ENCODE measurements around the gene ORAI1.

ORAI1 gene

DNA sequence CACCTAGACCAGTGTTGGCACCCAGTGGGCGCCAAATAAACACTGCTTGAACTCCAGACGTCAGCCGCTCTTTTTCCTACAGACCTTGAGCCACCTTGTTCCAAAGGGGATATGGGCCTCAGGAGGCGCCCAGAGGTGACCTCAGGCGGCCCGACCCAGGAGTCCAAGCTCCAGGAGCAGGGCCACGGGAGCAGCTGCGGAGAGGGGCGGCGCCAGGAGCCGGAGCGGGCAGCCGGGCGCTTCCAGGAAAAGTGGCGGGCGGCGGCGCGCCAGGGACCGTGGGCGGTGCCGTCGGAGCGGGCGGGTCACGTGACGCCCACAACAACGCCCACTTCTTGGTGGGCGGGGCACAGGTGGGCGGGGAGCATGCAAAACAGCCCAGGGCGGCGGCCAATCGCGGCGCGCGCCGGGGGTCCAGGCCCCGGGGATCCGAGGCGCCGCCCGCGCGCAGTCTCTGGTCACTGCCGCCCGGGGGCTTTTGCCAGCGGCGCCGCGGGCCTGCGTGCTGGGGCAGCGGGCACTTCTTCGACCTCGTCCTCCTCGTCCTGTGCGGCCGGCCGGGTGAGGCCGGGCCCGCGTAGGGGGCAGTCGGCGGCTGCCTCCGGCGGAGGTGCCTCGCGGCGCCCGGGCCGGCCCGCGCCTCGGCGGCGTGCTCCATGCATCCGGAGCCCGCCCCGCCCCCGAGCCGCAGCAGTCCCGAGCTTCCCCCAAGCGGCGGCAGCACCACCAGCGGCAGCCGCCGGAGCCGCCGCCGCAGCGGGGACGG lies at the start of gene ORAI1:
Gene ORAI1 (plus strand): TSS at position 444 of the 766 bp plus-strand sequence.
- peak; percentile 58 for DNase-seq (ENCODE audit: extremely low read depth, low read depth)
- H3K4me3 ChIP-seq (replicated peaks; ENCODE audit: low read depth, low read length), result peak within 1 kb of the TSS; percentile 78
- TF ChIP-seq CTCF (IDR thresholded peaks at IDR 0.05; ENCODE audit: low read depth, low read length, missing control alignments), result no peak

- TF ChIP-seq CTCF (IDR thresholded peaks at IDR 0.05; ENCODE audit: low read depth, low read length, missing control alignments), result no peak
These were observed 49.4 kb upstream of the ORAI1 start for GRCh38 chr12:121576851-121577391.

DNA sequence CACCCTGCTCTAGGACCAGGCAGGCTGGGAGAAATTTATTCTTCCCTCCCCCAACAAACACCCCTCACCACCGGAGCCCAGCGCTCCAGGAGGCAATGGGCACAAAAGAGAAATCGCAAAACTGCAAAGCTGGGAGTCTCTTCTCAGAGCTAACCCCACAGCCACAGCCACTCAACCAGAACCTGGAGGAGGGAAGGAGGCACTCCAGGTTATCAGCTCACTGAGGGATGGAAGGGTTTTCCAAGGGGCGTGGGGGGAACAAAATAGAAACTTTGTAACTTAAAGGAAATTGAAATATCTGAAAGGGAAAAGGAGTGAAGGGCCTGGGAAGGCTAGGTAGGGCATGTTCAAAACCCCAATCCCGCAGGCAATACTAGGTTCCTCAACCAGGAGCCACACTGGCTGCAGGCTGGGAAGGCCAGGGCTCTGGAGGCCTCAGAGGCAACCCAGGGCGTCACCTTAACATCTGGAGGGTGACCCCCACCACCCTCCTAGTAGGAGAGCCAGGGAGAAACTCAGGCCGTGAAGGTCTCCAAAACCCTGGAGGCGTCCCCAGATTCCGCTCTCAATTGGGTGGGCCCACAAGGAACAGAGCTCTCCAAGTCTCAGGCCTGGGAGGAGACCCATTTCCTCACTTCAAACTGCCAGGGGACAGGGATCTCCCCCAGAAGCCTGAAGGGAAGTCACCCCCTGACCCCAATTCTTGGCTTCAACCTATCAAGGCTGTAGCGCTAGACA lies 48.7 kb upstream of the ORAI1 start:
- H3K4me3 ChIP-seq (replicated peaks; ENCODE audit: low read depth, low read length), result peak overlapping the region; percentile 45
- no peak for TF ChIP-seq CTCF (IDR thresholded peaks at IDR 0.05; ENCODE audit: low read depth, low read length, missing control alignments)
- DNase-seq (ENCODE audit: extremely low read depth, low read depth), result no peak

More at GRCh38 chr12:121576851-121577391, 49.4 kb upstream of the ORAI1 start:
- H3K4me3 ChIP-seq (replicated peaks; ENCODE audit: low read depth, low read length), result peak overlapping the region; percentile 45
- DNase-seq (ENCODE audit: extremely low read depth, low read depth), result peak; percentile 69

DNA sequence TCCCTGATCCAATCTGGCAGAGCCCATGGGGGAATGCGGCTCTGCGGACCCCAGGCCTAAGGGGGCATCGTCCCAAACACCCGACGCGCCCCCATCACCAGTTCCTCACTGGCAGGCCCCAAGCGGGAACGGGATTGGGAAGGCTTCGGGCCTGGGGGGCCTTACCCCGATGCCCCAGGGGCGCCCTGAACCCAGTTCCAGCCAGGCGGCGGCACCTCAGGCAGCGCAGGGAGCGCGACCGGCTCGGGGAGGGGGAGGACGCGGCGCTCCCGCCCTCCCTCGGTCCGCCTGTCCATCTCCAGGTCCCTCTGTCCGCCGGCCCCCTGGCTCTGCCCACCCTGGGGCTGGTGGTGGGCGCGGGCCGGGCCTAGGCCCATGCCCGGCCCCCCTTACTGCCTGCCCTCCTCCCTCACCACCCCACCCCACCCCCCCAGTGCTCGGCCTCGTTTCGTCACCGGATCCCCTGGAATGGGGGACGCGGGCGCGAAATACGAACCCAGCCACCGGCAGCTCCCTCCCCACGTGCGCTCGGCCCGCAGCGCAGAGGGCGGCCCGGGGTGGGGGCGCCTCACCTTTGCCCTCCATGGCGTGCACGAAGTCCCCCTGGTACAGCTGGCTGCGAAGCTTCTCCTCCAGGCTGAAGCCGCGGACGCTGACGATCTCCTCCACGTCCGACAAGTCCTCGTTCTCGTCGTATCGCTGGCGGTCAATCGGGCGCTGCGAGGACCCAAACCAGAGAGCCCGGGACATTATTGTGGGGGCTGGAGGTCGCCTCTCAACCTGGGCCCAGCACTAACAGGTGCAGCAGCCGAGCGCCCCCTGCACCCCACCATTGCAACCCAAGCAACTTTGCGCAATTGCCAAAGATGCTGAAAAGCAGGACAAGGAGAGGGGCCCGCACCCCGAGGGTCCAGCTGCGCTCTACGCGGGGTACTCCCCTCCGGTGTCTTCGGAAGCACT lies 47.8 kb upstream of the ORAI1 start:
- TF ChIP-seq CTCF (IDR thresholded peaks at IDR 0.05; ENCODE audit: low read depth, low read length, missing control alignments), result no peak
- H3K4me3 ChIP-seq (replicated peaks; ENCODE audit: low read depth, low read length), result peak overlapping the region; percentile 45
- DNase-seq (ENCODE audit: extremely low read depth, low read depth), result no peak

DNA sequence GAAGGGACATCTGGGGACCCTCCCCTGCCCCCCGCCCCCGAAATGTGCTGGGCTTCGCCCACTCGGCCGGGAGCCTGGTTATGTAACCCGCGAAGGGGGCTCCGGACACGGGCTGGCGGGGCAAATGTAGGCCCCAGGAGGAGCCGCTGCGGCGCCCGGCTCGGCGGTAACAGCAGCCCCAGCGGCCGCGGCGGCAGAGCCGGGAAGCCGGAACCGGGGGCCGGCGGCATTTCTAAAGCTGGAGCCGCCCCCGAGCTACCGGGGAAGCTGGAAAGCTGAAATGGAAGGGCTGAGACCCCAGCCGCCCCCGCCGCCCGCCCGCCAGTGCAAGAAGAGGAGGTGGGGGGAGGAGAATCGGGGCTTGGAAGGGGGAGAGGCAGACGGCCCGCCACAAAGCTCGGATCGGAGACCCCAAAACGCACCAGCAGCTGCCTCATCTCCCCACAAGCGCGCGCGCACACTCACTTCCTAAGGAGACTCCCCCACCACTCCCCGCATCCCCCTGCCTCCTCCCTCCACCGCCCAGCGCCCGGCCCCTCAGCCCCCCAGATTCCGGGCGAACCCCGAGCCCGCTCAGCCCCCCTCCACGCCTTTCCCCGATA lies 47.0 kb upstream of the ORAI1 start:
- peak overlapping the region; percentile 45 for H3K4me3 ChIP-seq (replicated peaks; ENCODE audit: low read depth, low read length)
- TF ChIP-seq CTCF (IDR thresholded peaks at IDR 0.05; ENCODE audit: low read depth, low read length, missing control alignments), result no peak
- DNase-seq (ENCODE audit: extremely low read depth, low read depth), result no peak
